Kidney glomerular epithelial cell (primary cell): ENCODE measurements around the gene NAP1L5.
A peak's percentile ranks its signal among the peaks of the same experiment; 100 is the strongest.

Experiments used
- DNase-seq: peaks from one replicate; lab custom pipeline; 2025; lab: John Stamatoyannopoulos, UW

The NAP1L5 gene

GRCh38 chr4:88697588-88698329 lies at the start of gene NAP1L5:
TSS of gene NAP1L5 (minus strand) at chr4:88697829. CDS start at chr4:88697754, 75 bp downstream.
- DNase-seq = peak; percentile 17

- no peak for DNase-seq
These were observed 49.7 kb upstream of the NAP1L5 start for GRCh38 chr4:88747351-88747750.

- DNase-seq = no peak
These were observed 48.6 kb upstream of the NAP1L5 start for GRCh38 chr4:88746206-88746605.

GRCh38 chr4:88745581-88746163 lies 48.0 kb upstream of the NAP1L5 start:
- peak; percentile 4 for DNase-seq

GRCh38 chr4:88745175-88745574 lies 47.5 kb upstream of the NAP1L5 start:
- no peak for DNase-seq

- no peak for DNase-seq
These were observed 47.0 kb upstream of the NAP1L5 start for GRCh38 chr4:88744609-88745008.

- peak; percentile 81 for DNase-seq
These were observed 46.1 kb upstream of the NAP1L5 start for GRCh38 chr4:88743696-88744095.

GRCh38 chr4:88742561-88742960 lies 44.9 kb upstream of the NAP1L5 start:
- DNase-seq = peak; percentile 13

GRCh38 chr4:88738180-88738579 lies 40.6 kb upstream of the NAP1L5 start:
- DNase-seq = no peak

- peak; percentile 96 for DNase-seq
These were observed 39.8 kb upstream of the NAP1L5 start for GRCh38 chr4:88737307-88737941.

GRCh38 chr4:88736264-88736663 lies 38.6 kb upstream of the NAP1L5 start:
- no peak for DNase-seq

GRCh38 chr4:88735564-88735963 lies 37.9 kb upstream of the NAP1L5 start:
- DNase-seq = no peak

GRCh38 chr4:88734403-88734949 lies 36.8 kb upstream of the NAP1L5 start:
- no peak for DNase-seq

GRCh38 chr4:88732714-88733368 lies 35.2 kb upstream of the NAP1L5 start:
- DNase-seq = no peak

GRCh38 chr4:88731381-88731780 lies 33.8 kb upstream of the NAP1L5 start:
- DNase-seq = no peak

- DNase-seq = no peak
These were observed 33.2 kb upstream of the NAP1L5 start for GRCh38 chr4:88730811-88731210.

GRCh38 chr4:88729146-88729760 lies 31.6 kb upstream of the NAP1L5 start:
- no peak for DNase-seq

GRCh38 chr4:88728146-88728545 lies 30.5 kb upstream of the NAP1L5 start:
- no peak for DNase-seq

GRCh38 chr4:88725986-88726385 lies 28.4 kb upstream of the NAP1L5 start:
- DNase-seq = no peak

- DNase-seq = no peak
These were observed 27.5 kb upstream of the NAP1L5 start for GRCh38 chr4:88725143-88725542.

GRCh38 chr4:88724406-88724805 lies 26.8 kb upstream of the NAP1L5 start:
- no peak for DNase-seq

GRCh38 chr4:88722828-88723227 lies 25.2 kb upstream of the NAP1L5 start:
- DNase-seq = no peak
